Measurements from ENCODE around the gene SSR4. TPM values are rescaled to one million over a fixed set of nuclear protein-coding genes. Genes with fewer than 3 reads are reported as not detected.

The SSR4 gene
- polyA plus RNA-seq, 2 of the 4 experiments (the other 2 are of a cell fraction): 212 to 352 TPM

- ATAC-seq (no peak), DNase-seq (ENCODE audit: low read depth in 1 of 2, low spot score in 1 of 2) (no peak), FAIRE-seq (peak; percentile 46)
- Histone ChIP-seq H3K4me3 (no peak overlapping the region), H3K9me3 (no peaks in the 10 kb centered on the region), H3K27ac (no peak overlapping the region), H3K4me1 (peaks cover 8% of the 10 kb centered on the region; the same call in 1 of the 3 replicates), H3K4me2 (no peak overlapping the region)
- CTCF ChIA-PET: interaction anchor here (1.4 kb wide), 1 partner anchor 85 kb away, joined by 4 read pairs; no protein-coding TSS in a partner anchor
- no peak for TF ChIP-seq JUNB (IDR thresholded peaks at IDR 0.05)
- TF ChIP-seq BHLHE40 (IDR thresholded peaks at IDR 0.05; ENCODE audit: low read depth, low read length): no peak
- no peak for TF ChIP-seq HOXB13 (CRISPR knock-in tag; IDR thresholded peaks at IDR 0.05; ENCODE audit: low read depth)
- TF ChIP-seq SREBF2 (IDR thresholded peaks at IDR 0.05): no peak
- TF ChIP-seq MAFK (IDR thresholded peaks at IDR 0.05; ENCODE audit: partially characterized antibody): no peak
- TF ChIP-seq PBX3 (IDR thresholded peaks at IDR 0.05): no peak
- TF ChIP-seq ZNF302 (CRISPR knock-in tag; IDR thresholded peaks at IDR 0.05): no peak
- no peak for TF ChIP-seq CHD4 (IDR thresholded peaks at IDR 0.05; ENCODE audit: borderline replicate concordance)
- TF ChIP-seq RNF2 (IDR thresholded peaks at IDR 0.05; ENCODE audit: borderline replicate concordance, low read depth): no peak
- TF ChIP-seq CEBPB (IDR thresholded peaks at IDR 0.05): no peak
- no peak for TF ChIP-seq CTCF (IDR thresholded peaks at IDR 0.05)
- no peak for TF ChIP-seq REST (IDR thresholded peaks at IDR 0.05)
- TF ChIP-seq MYC (IDR thresholded peaks at IDR 0.05; ENCODE audit: borderline replicate concordance, low read length): no peak
- TF ChIP-seq E2F6 (IDR thresholded peaks at IDR 0.05; ENCODE audit: borderline replicate concordance, low read depth): no peak
- no peak for TF ChIP-seq CHD2 (IDR thresholded peaks at IDR 0.05; ENCODE audit: low read length, partially characterized antibody)
- TF ChIP-seq ZSCAN20 (CRISPR knock-in tag; IDR thresholded peaks at IDR 0.05): no peak
- TF ChIP-seq FOSB (CRISPR knock-in tag; IDR thresholded peaks at IDR 0.05): no peak
- TF ChIP-seq MAZ (IDR thresholded peaks at IDR 0.05; ENCODE audit: borderline replicate concordance, low read depth, low read length): no peak
- TF ChIP-seq EHMT2 (IDR thresholded peaks at IDR 0.05; ENCODE audit: low read depth): no peak
- no peak for TF ChIP-seq RCOR1 (IDR thresholded peaks at IDR 0.05; ENCODE audit: low read depth, low read length)
- WGBS (ENCODE audit: missing lambda C conversion rate): 93% methylated on average over 4 of the region's 5 CpGs
- POLR2A ChIA-PET: no interaction called here
Observed at GRCh38 chrX:153799326-153799725, 4.9 kb downstream of the SSR4 start.

GRCh38 chrX:153800177-153800722 is 5.8 kb downstream of the SSR4 start:
- peak in 1 of 2 experiments; percentile 5; a peak in 1 of 6 replicates for ATAC-seq
- no peak overlapping the region for H3K27ac ChIP-seq
- H3K9me3 ChIP-seq: no peaks in the 10 kb centered on the region
- H3K4me2 ChIP-seq: no peak overlapping the region
- H3K4me1 ChIP-seq: peaks cover 8% of the 10 kb centered on the region; the same call in 1 of the 3 replicates
- ChIA-PET CTCF (no interaction called here), POLR2A (no interaction called here)
- no peak overlapping the region for H3K4me3 ChIP-seq
- no peak for DNase-seq (ENCODE audit: low read depth in 1 of 2, low spot score in 1 of 2)
- FAIRE-seq: no peak
- WGBS (ENCODE audit: missing lambda C conversion rate): 86% methylated on average over 12 of the region's 16 CpGs
- TF ChIP-seq MYC (IDR thresholded peaks at IDR 0.05; ENCODE audit: borderline replicate concordance, low read length) (no peak), NFE2L2 (conservative IDR thresholded peaks at IDR 0.05; ENCODE audit: low read length) (no peak), BHLHE40 (IDR thresholded peaks at IDR 0.05; ENCODE audit: low read depth, low read length) (no peak), CHD4 (IDR thresholded peaks at IDR 0.05; ENCODE audit: borderline replicate concordance) (no peak), CEBPB (IDR thresholded peaks at IDR 0.05) (no peak), ZC3H11A (IDR thresholded peaks at IDR 0.05) (no peak), GATA3 (IDR thresholded peaks at IDR 0.05; ENCODE audit: borderline replicate concordance) (no peak), PBX3 (IDR thresholded peaks at IDR 0.05) (no peak), FOSL2 (IDR thresholded peaks at IDR 0.05) (no peak), FOSL2 (CRISPR knock-in tag; IDR thresholded peaks at IDR 0.05) (no peak), EP300 (IDR thresholded peaks at IDR 0.05) (no peak), CTCF (IDR thresholded peaks at IDR 0.05) (no peak), MAZ (IDR thresholded peaks at IDR 0.05; ENCODE audit: borderline replicate concordance, low read depth, low read length) (no peak)

Data from A549 (cell line).